Breast epithelium (tissue), 3 donors: ENCODE measurements around the gene EHD3.

Source experiments
- POLR2A ChIP-seq: fragments of 450-650 bp; IDR thresholded peaks from one replicate; pipeline ENCODE4 v1.6.1; 2016; ENCODE audit warnings: antibody characterized with exemption, mild to moderate bottlenecking, moderate library complexity
- TF ChIP-seq, protein P1 (sequence below), 3 donors: fragments of 450-650 bp; IDR thresholded peaks; one replicate each; pipeline ENCODE4 v1.5.1; 2016 to 2017; ENCODE audit warnings: antibody characterized with exemption in 3 of 3, mild to moderate bottlenecking in 3 of 3, moderate library complexity in 3 of 3

DNA sequence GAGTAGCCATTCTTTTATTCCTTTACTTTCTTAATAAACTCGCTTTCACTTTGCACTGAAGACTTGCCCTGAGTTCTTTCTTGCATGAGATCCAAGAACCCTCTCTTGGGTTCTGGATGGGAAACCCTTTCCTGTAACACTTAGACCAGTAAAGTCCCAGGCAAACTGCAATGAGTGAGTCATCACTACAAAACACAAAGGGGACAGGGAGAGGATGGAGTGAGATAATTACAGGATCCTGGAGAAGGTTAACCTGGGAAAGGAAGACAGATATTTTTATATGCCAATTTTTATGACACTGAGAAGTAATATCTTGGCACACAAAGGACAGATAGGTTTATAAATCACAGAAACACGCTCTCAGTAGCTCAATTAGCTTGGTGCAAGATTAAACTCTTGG, 48.7 kb downstream of the EHD3 start:
- TF ChIP-seq, protein P1, sequence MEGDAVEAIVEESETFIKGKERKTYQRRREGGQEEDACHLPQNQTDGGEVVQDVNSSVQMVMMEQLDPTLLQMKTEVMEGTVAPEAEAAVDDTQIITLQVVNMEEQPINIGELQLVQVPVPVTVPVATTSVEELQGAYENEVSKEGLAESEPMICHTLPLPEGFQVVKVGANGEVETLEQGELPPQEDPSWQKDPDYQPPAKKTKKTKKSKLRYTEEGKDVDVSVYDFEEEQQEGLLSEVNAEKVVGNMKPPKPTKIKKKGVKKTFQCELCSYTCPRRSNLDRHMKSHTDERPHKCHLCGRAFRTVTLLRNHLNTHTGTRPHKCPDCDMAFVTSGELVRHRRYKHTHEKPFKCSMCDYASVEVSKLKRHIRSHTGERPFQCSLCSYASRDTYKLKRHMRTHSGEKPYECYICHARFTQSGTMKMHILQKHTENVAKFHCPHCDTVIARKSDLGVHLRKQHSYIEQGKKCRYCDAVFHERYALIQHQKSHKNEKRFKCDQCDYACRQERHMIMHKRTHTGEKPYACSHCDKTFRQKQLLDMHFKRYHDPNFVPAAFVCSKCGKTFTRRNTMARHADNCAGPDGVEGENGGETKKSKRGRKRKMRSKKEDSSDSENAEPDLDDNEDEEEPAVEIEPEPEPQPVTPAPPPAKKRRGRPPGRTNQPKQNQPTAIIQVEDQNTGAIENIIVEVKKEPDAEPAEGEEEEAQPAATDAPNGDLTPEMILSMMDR (IDR thresholded peaks at IDR 0.05), result no peak
- TF ChIP-seq POLR2A, result no peak
